AML-193 (cell line): Measurements from ENCODE around the gene STEEP1.
"Not testable (repeated sequence)": the region's sequence is repeated elsewhere in the genome, so short reads cannot be mapped to it uniquely, and the experiment has no call there.

ENCODE experiments used
- DNase-seq, 2 experiments: peaks; one replicate each; lab custom pipeline; 2025; lab: John Stamatoyannopoulos, UW

Gene STEEP1

GRCh38 chrX:119529345-119530276, 35.6 kb downstream of the STEEP1 start:
- DNase-seq: no peak

- no peak for DNase-seq
These were observed 41.5 kb downstream of the STEEP1 start for GRCh38 chrX:119523664-119524184.

- DNase-seq: no peak
These were observed 44.0 kb downstream of the STEEP1 start for GRCh38 chrX:119521246-119521645.

GRCh38 chrX:119518371-119518770, 46.8 kb downstream of the STEEP1 start:
- DNase-seq: no peak

- peak; percentile 62 to 63 for DNase-seq
These were observed 49.0 kb downstream of the STEEP1 start for GRCh38 chrX:119516157-119516702.

- peak; percentile 34 to 37 for DNase-seq
These were observed 52.9 kb downstream of the STEEP1 start for GRCh38 chrX:119512146-119512800.

- DNase-seq: no peak
These were observed 58.0 kb downstream of the STEEP1 start for GRCh38 chrX:119507206-119507605.

- no peak for DNase-seq
These were observed 59.3 kb downstream of the STEEP1 start for GRCh38 chrX:119505945-119506344.

- not testable (repeated sequence) for DNase-seq
These were observed 60.1 kb downstream of the STEEP1 start for GRCh38 chrX:119505145-119505544.

GRCh38 chrX:119503484-119503861, 61.7 kb downstream of the STEEP1 start:
- no peak for DNase-seq

GRCh38 chrX:119502727-119503483, 62.3 kb downstream of the STEEP1 start:
- no peak for DNase-seq

GRCh38 chrX:119501511-119502148, 63.6 kb downstream of the STEEP1 start:
- DNase-seq: no peak

GRCh38 chrX:119500061-119500800, 65.0 kb downstream of the STEEP1 start:
- DNase-seq: no peak

GRCh38 chrX:119497185-119497584, 68.0 kb downstream of the STEEP1 start:
- DNase-seq: peak; percentile 31 to 49

- no peak for DNase-seq
These were observed 69.2 kb downstream of the STEEP1 start for GRCh38 chrX:119495734-119496726.

GRCh38 chrX:119493851-119494495, 71.2 kb downstream of the STEEP1 start:
- not testable (repeated sequence) for DNase-seq

- no peak for DNase-seq
These were observed 72.7 kb downstream of the STEEP1 start for GRCh38 chrX:119492463-119492862.

- no peak for DNase-seq
These were observed 75.8 kb downstream of the STEEP1 start for GRCh38 chrX:119489212-119490074.
